Measurements from ENCODE around the gene TIFAB.

TIFAB gene

DNA sequence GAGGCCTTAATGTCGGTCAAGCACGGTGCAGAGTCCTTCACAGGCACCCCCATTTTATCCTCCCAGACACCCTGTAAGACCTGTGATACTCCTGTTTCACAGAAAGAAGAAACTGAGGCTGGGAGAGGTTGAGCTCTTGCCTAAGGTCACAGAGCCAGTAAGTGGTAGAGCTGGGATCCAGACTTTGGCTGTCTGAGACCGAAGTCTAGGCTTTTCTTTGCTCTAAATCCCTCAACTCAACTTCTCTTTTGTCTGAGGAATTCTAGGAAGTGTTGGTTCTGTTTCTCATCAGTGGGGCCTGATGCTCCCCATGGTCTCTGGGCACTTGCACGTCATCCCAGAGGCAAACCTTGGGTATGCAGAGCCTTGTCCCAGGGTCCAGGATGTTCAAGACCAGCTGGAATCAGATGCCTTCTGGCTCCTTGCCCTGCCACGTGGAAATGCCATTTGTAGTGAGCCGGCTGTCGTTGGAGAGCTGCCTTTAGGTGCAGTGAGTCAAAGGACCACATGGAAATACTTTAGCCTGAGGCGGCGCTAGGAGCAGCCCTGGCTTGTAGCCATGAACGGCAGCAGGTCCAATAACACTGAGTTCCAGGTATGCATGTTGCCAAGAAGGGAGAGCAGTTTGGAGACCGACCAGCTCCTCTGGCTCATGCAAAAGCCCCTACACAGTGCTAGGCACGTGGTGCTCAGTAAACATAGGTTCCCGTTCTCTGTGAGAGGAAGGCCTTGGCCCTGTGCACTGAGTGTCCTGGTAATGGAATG lies 14.2 kb downstream of the TIFAB start:
- Histone ChIP-seq H3K9ac (ENCODE audit: low read length) (no peak overlapping the region), H3K4me3 (ENCODE audit: low read length) (no peak overlapping the region), H3K36me3 (ENCODE audit: control insufficient read depth, low read depth, low read length) (no peaks in the 10 kb centered on the region), H3K27me3 (ENCODE audit: control insufficient read depth, insufficient read depth, low read length) (no peaks in the 10 kb centered on the region), H3K4me1 (ENCODE audit: control insufficient read depth, low read depth, low read length) (no peaks in the 10 kb centered on the region), H3K9me3 (ENCODE audit: control insufficient read depth, low read depth, low read length) (no peaks in the 10 kb centered on the region), H3K27ac (ENCODE audit: low read length) (no peak overlapping the region)

DNA sequence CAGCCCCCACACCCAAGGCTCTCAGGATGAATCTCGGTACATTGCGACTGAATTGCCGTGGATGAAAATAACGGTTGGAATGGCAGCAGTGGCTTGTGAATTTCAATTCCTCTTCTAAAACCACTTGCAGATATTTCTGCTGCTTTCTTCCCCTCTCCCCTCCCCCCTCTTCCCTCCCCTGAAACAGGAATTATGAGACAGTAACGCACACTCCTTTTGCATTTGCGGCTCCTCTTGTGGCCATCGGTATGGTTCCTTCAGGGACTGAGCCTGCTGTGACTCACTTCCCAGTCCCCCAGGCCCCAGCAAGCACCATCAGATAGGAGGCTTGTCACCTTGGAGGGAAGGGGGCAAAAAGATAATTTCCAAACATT lies 14.7 kb downstream of the TIFAB start:
- no peak overlapping the region for H3K9ac ChIP-seq (ENCODE audit: low read length)

DNA sequence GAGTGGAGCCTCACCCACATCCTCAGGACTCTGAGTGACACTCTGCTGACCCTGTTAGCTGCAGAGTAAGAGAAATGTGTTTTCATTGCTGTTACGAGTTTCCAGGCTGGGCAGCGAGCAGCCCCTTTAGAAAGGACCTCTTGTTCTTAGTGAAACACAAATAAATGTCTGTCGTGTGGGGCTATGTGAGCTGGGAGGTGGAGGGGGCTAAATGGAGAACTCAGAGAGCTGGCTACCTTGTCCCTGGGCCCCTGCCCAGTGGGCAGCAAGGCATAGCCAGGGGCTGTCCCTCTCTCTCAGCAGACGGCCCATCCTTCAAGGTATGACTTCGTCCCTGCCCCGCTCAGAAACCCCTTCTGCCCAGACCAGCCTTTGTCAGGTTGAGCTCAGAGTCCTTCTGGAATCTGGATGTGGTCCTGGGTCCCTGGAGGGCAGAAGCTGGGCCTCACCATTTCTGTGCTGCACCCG lies 15.2 kb downstream of the TIFAB start:
- no peaks in the 10 kb centered on the region for H3K27me3 ChIP-seq (ENCODE audit: control insufficient read depth, insufficient read depth, low read length)
- no peak overlapping the region for H3K4me3 ChIP-seq (ENCODE audit: low read length)

More for the DNA sequence above, 14.7 kb downstream of the TIFAB start:
- Histone ChIP-seq H3K4me3 (ENCODE audit: low read length) (no peak overlapping the region), H3K36me3 (ENCODE audit: control insufficient read depth, low read depth, low read length) (no peaks in the 10 kb centered on the region), H3K9me3 (ENCODE audit: control insufficient read depth, low read depth, low read length) (no peaks in the 10 kb centered on the region), H3K27me3 (ENCODE audit: control insufficient read depth, insufficient read depth, low read length) (no peaks in the 10 kb centered on the region), H3K4me1 (ENCODE audit: control insufficient read depth, low read depth, low read length) (no peaks in the 10 kb centered on the region), H3K27ac (ENCODE audit: low read length) (no peak overlapping the region)

GRCh38 chr5:135435467-135436330 lies 16.5 kb downstream of the TIFAB start:
- no peaks in the 10 kb centered on the region for H3K9me3 ChIP-seq (ENCODE audit: control insufficient read depth, low read depth, low read length)
- no peaks in the 10 kb centered on the region for H3K27me3 ChIP-seq (ENCODE audit: control insufficient read depth, insufficient read depth, low read length)
- H3K4me1 ChIP-seq (ENCODE audit: control insufficient read depth, low read depth, low read length), result no peaks in the 10 kb centered on the region
- H3K4me3 ChIP-seq (ENCODE audit: low read length), result no peak overlapping the region
- no peak overlapping the region for H3K9ac ChIP-seq (ENCODE audit: low read length)
- H3K36me3 ChIP-seq (ENCODE audit: control insufficient read depth, low read depth, low read length), result no peaks in the 10 kb centered on the region
- no peak overlapping the region for H3K27ac ChIP-seq (ENCODE audit: low read length)

More for the DNA sequence above, 15.2 kb downstream of the TIFAB start:
- Histone ChIP-seq H3K9me3 (ENCODE audit: control insufficient read depth, low read depth, low read length) (no peaks in the 10 kb centered on the region), H3K27ac (ENCODE audit: low read length) (no peak overlapping the region), H3K4me1 (ENCODE audit: control insufficient read depth, low read depth, low read length) (no peaks in the 10 kb centered on the region), H3K36me3 (ENCODE audit: control insufficient read depth, low read depth, low read length) (no peaks in the 10 kb centered on the region), H3K9ac (ENCODE audit: low read length) (no peak overlapping the region)

- Histone ChIP-seq H3K9me3 (ENCODE audit: control insufficient read depth, low read depth, low read length) (no peaks in the 10 kb centered on the region), H3K27me3 (ENCODE audit: control insufficient read depth, insufficient read depth, low read length) (no peaks in the 10 kb centered on the region), H3K9ac (ENCODE audit: low read length) (no peak overlapping the region), H3K27ac (ENCODE audit: low read length) (no peak overlapping the region), H3K4me3 (ENCODE audit: low read length) (no peak overlapping the region), H3K36me3 (ENCODE audit: control insufficient read depth, low read depth, low read length) (no peaks in the 10 kb centered on the region), H3K4me1 (ENCODE audit: control insufficient read depth, low read depth, low read length) (no peaks in the 10 kb centered on the region)
Measured at GRCh38 chr5:135434591-135435466, 17.3 kb downstream of the TIFAB start.

DNA sequence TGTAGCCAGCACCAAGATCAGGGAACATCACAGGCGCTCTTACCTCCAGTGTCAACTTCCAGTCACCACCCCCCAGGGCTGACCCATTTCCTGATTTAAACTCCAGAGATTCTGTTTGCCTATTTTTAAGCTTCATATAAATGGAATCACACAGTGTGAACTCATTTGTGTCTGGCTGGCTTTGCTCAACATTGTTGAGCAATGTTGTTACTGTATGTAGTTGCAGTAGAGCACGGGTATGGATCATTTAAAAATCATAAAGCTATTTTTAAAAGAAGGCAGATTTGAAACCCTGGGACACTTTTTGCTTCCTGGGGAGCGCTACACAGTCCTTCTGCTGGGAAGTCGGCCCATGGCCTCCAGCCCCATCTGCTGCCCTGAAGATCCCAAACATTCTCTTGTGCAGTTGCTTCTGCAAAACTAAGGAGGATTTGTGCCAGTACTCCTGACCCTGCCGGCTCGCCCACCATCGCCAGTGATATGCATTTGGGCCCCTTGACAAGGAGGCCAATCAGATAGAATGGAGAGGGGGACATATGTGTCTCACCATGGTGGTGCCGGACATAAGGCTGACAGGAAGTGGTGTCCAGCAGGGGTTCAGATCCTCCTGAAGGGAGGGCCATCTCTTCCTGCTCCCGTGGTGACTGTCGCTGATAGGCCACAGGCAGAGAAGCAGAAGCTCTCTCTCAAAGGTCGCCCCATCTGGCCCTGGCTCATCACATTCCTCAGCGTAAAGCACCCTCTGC lies 18.3 kb downstream of the TIFAB start:
- peaks cover 2% of the 10 kb centered on the region for H3K9me3 ChIP-seq (ENCODE audit: control insufficient read depth, low read depth, low read length)
- H3K36me3 ChIP-seq (ENCODE audit: control insufficient read depth, low read depth, low read length), result no peaks in the 10 kb centered on the region
- H3K4me3 ChIP-seq (ENCODE audit: low read length), result no peak overlapping the region
- no peak overlapping the region for H3K9ac ChIP-seq (ENCODE audit: low read length)
- H3K27ac ChIP-seq (ENCODE audit: low read length), result no peak overlapping the region
- no peaks in the 10 kb centered on the region for H3K4me1 ChIP-seq (ENCODE audit: control insufficient read depth, low read depth, low read length)
- no peaks in the 10 kb centered on the region for H3K27me3 ChIP-seq (ENCODE audit: control insufficient read depth, insufficient read depth, low read length)

GRCh38 chr5:135432113-135432512 lies 20.0 kb downstream of the TIFAB start:
- H3K4me3 ChIP-seq (ENCODE audit: low read length), result no peak overlapping the region
- no peaks in the 10 kb centered on the region for H3K36me3 ChIP-seq (ENCODE audit: control insufficient read depth, low read depth, low read length)
- peaks cover 5% of the 10 kb centered on the region for H3K9me3 ChIP-seq (ENCODE audit: control insufficient read depth, low read depth, low read length)
- H3K4me1 ChIP-seq (ENCODE audit: control insufficient read depth, low read depth, low read length), result no peaks in the 10 kb centered on the region
- no peak overlapping the region for H3K27ac ChIP-seq (ENCODE audit: low read length)
- no peak overlapping the region for H3K9ac ChIP-seq (ENCODE audit: low read length)
- no peaks in the 10 kb centered on the region for H3K27me3 ChIP-seq (ENCODE audit: control insufficient read depth, insufficient read depth, low read length)

- no peaks in the 10 kb centered on the region for H3K4me1 ChIP-seq (ENCODE audit: control insufficient read depth, low read depth, low read length)
- peaks cover 5% of the 10 kb centered on the region for H3K9me3 ChIP-seq (ENCODE audit: control insufficient read depth, low read depth, low read length)
- no peaks in the 10 kb centered on the region for H3K36me3 ChIP-seq (ENCODE audit: control insufficient read depth, low read depth, low read length)
- no peak overlapping the region for H3K4me3 ChIP-seq (ENCODE audit: low read length)
- H3K9ac ChIP-seq (ENCODE audit: low read length), result no peak overlapping the region
- H3K27ac ChIP-seq (ENCODE audit: low read length), result no peak overlapping the region
- H3K27me3 ChIP-seq (ENCODE audit: control insufficient read depth, insufficient read depth, low read length), result no peaks in the 10 kb centered on the region
Measured at GRCh38 chr5:135430135-135430437, 22.1 kb downstream of the TIFAB start.

GRCh38 chr5:135429301-135430134 lies 22.6 kb downstream of the TIFAB start:
- no peak overlapping the region for H3K4me3 ChIP-seq (ENCODE audit: low read length)
- peaks cover 5% of the 10 kb centered on the region for H3K9me3 ChIP-seq (ENCODE audit: control insufficient read depth, low read depth, low read length)
- no peaks in the 10 kb centered on the region for H3K4me1 ChIP-seq (ENCODE audit: control insufficient read depth, low read depth, low read length)
- no peaks in the 10 kb centered on the region for H3K27me3 ChIP-seq (ENCODE audit: control insufficient read depth, insufficient read depth, low read length)
- H3K27ac ChIP-seq (ENCODE audit: low read length), result no peak overlapping the region
- H3K9ac ChIP-seq (ENCODE audit: low read length), result no peak overlapping the region
- no peaks in the 10 kb centered on the region for H3K36me3 ChIP-seq (ENCODE audit: control insufficient read depth, low read depth, low read length)

- H3K36me3 ChIP-seq (ENCODE audit: control insufficient read depth, low read depth, low read length), result no peaks in the 10 kb centered on the region
- H3K4me1 ChIP-seq (ENCODE audit: control insufficient read depth, low read depth, low read length), result no peaks in the 10 kb centered on the region
- no peak overlapping the region for H3K4me3 ChIP-seq (ENCODE audit: low read length)
- H3K27me3 ChIP-seq (ENCODE audit: control insufficient read depth, insufficient read depth, low read length), result no peaks in the 10 kb centered on the region
- H3K9me3 ChIP-seq (ENCODE audit: control insufficient read depth, low read depth, low read length), result peaks cover 5% of the 10 kb centered on the region
- H3K27ac ChIP-seq (ENCODE audit: low read length), result no peak overlapping the region
- H3K9ac ChIP-seq (ENCODE audit: low read length), result no peak overlapping the region
Measured at GRCh38 chr5:135428586-135428985, 23.6 kb downstream of the TIFAB start.

Data from iPS-18a (cell line).